SJCRH30 (cell line): ENCODE measurements around the gene ARHGEF6. TPM values are rescaled to one million over a fixed set of nuclear protein-coding genes. Genes with fewer than 3 reads are reported as not detected.

ENCODE experiments used
- DNase-seq, 2 experiments: peaks; one replicate each; pipeline ENCODE4 v3.0.0-alpha.2; 2015 to 2020
- H3K27ac ChIP-seq: fragments of 250-450 bp; sonication (Bioruptor Pico); 2 replicates; pipeline ENCODE4 v1.5.1; 2020; ENCODE audit warnings: mild to moderate bottlenecking, moderate library complexity
- H3K27me3 ChIP-seq: fragments of 250-450 bp; sonication (Bioruptor Pico); 2 replicates; pipeline ENCODE4 v1.5.1; 2020; ENCODE audit warnings: mild to moderate bottlenecking, moderate library complexity
- H3K36me3 ChIP-seq: fragments of 250-450 bp; sonication (Bioruptor Pico); 2 replicates; pipeline ENCODE4 v1.5.1; 2020; ENCODE audit warnings: mild to moderate bottlenecking, moderate library complexity
- H3K4me1 ChIP-seq: fragments of 250-450 bp; sonication (Bioruptor Pico); 2 replicates; pipeline ENCODE4 v1.5.1; 2020; ENCODE audit warnings: mild to moderate bottlenecking, moderate library complexity
- H3K4me3 ChIP-seq: fragments of 250-450 bp; sonication (Bioruptor Pico); 2 replicates; pipeline ENCODE4 v1.5.1; 2020; ENCODE audit warnings: mild to moderate bottlenecking, moderate library complexity
- H3K9me3 ChIP-seq: fragments of 250-450 bp; sonication (Bioruptor Pico); replicated peaks from 2 replicates; pipeline ENCODE4 v1.5.1; 2020; ENCODE audit warnings: mild to moderate bottlenecking, moderate library complexity
- total RNA-seq: library from RNA; depleted of rRNA; stranded (reverse); fragments of >200 nt; shearing (Covaris generic); gene quantifications from 2 replicates; pipeline ENCODE4 v1.2.3, GENCODE V29; 2014

ARHGEF6 gene
- total RNA-seq, 1 experiment from 2014 or later = 10.8 TPM

GRCh38 chrX:136768469-136769084 is 12.2 kb downstream of the ARHGEF6 start:
- Histone ChIP-seq H3K4me3 (no peak overlapping the region), H3K36me3 (no peaks in the 10 kb centered on the region), H3K27me3 (no peaks in the 10 kb centered on the region), H3K27ac (no peak overlapping the region), H3K9me3 (no peaks in the 10 kb centered on the region), H3K4me1 (peaks cover 7% of the 10 kb centered on the region)
- peak; percentile 31 to 53 for DNase-seq

- Histone ChIP-seq H3K27me3 (no peaks in the 10 kb centered on the region), H3K4me1 (peaks cover 7% of the 10 kb centered on the region), H3K36me3 (no peaks in the 10 kb centered on the region), H3K9me3 (no peaks in the 10 kb centered on the region), H3K27ac (peak overlapping the region; percentile 59), H3K4me3 (peak overlapping the region; percentile 77)
- DNase-seq = peak; percentile 60 to 66
Measured at GRCh38 chrX:136767104-136767941, 13.4 kb downstream of the ARHGEF6 start.

DNA sequence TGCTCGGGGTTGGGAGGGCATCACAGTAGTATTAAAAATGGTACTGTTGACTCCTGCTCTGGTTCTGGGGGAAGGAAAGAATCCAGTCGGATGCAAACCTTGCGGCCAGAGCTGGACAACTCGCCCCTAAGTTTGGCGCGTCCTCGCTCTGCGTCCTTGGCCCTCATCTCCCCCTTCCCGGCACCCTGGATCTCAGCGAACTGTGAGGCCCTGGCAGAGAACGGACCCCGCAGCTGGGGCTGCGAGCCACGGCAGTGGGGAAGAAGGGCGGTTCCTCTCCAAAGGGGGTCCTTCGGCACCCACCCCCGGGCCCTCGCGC is 14.0 kb downstream of the ARHGEF6 start:
- peak overlapping the region; percentile 59 for H3K27ac ChIP-seq

GRCh38 chrX:136765821-136766356 is 14.8 kb downstream of the ARHGEF6 start:
- Histone ChIP-seq H3K9me3 (no peaks in the 10 kb centered on the region), H3K36me3 (no peaks in the 10 kb centered on the region), H3K4me3 (peak overlapping the region; percentile 77), H3K27ac (peak overlapping the region; percentile 19), H3K27me3 (no peaks in the 10 kb centered on the region), H3K4me1 (peaks cover 7% of the 10 kb centered on the region)
- DNase-seq = peak; percentile 25 to 55

More for the DNA sequence above, 14.0 kb downstream of the ARHGEF6 start:
- no peaks in the 10 kb centered on the region for H3K9me3 ChIP-seq
- H3K4me1 ChIP-seq = peaks cover 7% of the 10 kb centered on the region
- H3K36me3 ChIP-seq = no peaks in the 10 kb centered on the region
- H3K27me3 ChIP-seq = no peaks in the 10 kb centered on the region
- H3K4me3 ChIP-seq = peak overlapping the region; percentile 77
- DNase-seq = peak in 1 of 2 experiments; percentile 31

- H3K4me1 ChIP-seq = peaks cover 7% of the 10 kb centered on the region
Measured at GRCh38 chrX:136764206-136764605, 16.5 kb downstream of the ARHGEF6 start.

DNA sequence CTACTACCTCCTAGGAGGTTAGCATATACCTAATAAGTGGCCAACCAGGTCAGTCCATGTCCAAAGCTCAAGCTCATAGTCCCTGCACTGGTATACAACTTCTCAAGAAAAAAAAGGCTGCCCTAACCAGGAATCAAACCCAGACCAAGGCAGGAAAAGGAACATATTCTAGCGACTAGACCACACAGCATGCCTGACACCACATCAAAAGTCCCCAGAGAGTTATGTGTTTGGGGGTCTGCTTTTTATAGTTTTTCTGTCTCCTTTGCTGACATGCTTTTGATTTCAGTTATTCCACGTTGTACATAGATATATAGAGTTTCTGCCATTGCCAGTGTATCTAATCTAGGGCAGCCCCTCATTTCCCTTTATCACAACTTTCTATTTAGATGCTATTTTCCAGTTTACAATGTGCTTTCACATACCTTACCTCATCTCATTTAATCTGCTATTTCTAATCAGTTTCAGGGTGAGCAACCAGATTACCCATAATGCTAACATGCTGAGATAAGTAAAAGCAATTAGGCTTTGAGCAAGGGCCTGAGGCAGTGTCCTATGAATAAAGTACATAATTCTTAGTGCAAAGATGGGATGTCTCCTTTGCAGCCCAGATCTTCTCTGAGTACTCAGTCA is 17.8 kb downstream of the ARHGEF6 start:
- no peaks in the 10 kb centered on the region for H3K27me3 ChIP-seq
- H3K27ac ChIP-seq = no peak overlapping the region
- no peaks in the 10 kb centered on the region for H3K9me3 ChIP-seq
- H3K4me1 ChIP-seq = peaks cover 7% of the 10 kb centered on the region
- H3K4me3 ChIP-seq = no peak overlapping the region
- H3K36me3 ChIP-seq = no peaks in the 10 kb centered on the region
- DNase-seq = no peak

More at GRCh38 chrX:136764206-136764605, 16.5 kb downstream of the ARHGEF6 start:
- Histone ChIP-seq H3K27me3 (no peaks in the 10 kb centered on the region), H3K4me3 (no peak overlapping the region), H3K36me3 (no peaks in the 10 kb centered on the region), H3K9me3 (no peaks in the 10 kb centered on the region), H3K27ac (no peak overlapping the region)
- no peak for DNase-seq

DNA sequence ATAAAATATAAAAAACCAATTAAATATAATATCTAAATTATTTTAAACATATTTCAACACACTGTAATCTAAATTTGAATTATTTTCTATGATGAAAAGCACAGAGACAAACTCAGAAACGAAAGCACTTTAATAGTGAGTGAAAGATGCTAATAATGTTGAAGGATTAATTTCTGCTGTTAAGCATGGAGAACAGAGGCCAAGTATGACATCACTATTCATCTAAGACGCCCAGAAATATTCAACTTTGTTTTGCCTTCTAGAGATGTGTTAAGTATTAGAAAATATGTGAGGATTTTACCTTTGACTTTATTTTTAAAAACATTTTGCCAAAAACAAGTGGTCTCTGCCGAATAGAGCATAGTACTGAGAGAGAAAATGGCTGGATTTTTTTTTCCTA is 19.3 kb downstream of the ARHGEF6 start:
- Histone ChIP-seq H3K9me3 (no peaks in the 10 kb centered on the region), H3K27me3 (no peaks in the 10 kb centered on the region), H3K27ac (no peak overlapping the region), H3K36me3 (no peaks in the 10 kb centered on the region), H3K4me3 (no peak overlapping the region), H3K4me1 (peaks cover 7% of the 10 kb centered on the region)
- no peak for DNase-seq

DNA sequence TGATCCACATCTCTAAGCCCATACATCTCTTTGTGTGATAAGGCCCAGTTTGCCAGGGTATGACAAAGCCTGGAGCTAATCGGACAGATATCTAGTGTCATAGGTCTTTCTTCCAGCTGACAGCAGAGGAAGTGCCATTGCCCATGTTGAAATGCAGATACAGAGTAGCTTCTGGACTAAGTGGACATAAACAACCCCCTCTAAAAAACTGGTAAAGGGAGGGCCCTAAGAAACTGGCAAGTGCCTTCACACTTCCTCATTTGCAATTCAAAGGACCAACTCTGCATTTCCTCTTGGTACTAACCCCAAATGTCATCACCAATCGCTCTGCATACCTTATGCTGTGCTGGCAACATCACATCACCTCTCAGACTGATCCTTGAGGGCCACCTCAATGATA is 20.8 kb downstream of the ARHGEF6 start:
- no peaks in the 10 kb centered on the region for H3K36me3 ChIP-seq
- no peaks in the 10 kb centered on the region for H3K9me3 ChIP-seq
- no peak for DNase-seq
- H3K27me3 ChIP-seq = no peaks in the 10 kb centered on the region
- H3K4me1 ChIP-seq = peaks cover 11% of the 10 kb centered on the region
- no peak overlapping the region for H3K4me3 ChIP-seq
- no peak overlapping the region for H3K27ac ChIP-seq

DNA sequence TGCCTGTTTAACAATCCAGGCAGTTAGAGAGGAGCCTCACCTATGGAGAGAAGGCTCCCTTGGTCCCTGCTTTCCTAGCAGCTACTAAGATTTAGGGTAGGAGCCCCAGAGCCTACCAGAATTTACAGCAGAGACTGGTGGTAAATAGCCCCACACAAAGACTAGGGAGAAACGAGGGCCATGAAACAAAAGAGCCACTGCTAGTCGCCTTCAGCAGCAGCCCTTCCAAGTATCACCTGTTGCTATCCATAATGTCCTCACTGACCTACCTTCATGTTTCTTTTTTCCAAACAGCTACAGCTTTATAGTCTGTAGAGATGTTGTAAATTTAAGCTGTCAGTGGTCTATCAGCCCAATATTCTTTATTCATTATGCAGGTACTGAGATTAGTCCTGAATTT is 25.3 kb downstream of the ARHGEF6 start:
- H3K4me1 ChIP-seq = peaks cover 23% of the 10 kb centered on the region
- H3K4me3 ChIP-seq = peak overlapping the region; percentile 12; the same call in 1 of the 2 replicates
- H3K36me3 ChIP-seq = no peaks in the 10 kb centered on the region
- peak; percentile 62 to 83 for DNase-seq
- no peaks in the 10 kb centered on the region for H3K9me3 ChIP-seq
- H3K27me3 ChIP-seq = no peaks in the 10 kb centered on the region
- H3K27ac ChIP-seq = peak overlapping the region; percentile 98

DNA sequence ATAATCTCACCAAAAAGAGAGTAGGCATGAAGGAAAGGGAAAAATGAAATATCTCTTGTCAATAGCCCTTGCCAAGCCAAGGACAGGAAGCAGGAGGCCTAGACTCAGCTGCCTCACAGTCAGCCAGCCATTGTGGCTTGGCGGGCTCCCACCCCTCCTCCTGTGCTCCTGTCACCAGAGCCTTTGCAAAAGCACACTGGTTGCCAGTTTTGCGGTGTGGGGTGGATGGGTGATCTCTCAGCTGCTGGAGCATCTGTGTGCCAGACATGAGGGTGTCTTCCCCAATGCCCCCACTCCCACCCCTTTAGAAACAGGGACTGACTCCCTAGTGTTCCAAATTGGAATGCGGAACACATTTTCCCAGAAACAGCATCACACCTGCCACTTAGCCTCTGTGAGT is 26.1 kb downstream of the ARHGEF6 start:
- Histone ChIP-seq H3K4me1 (peaks cover 23% of the 10 kb centered on the region), H3K4me3 (no peak overlapping the region; the same call in 1 of the 2 replicates), H3K27me3 (no peaks in the 10 kb centered on the region), H3K36me3 (no peaks in the 10 kb centered on the region), H3K9me3 (no peaks in the 10 kb centered on the region), H3K27ac (peak overlapping the region; percentile 98)
- peak; percentile 88 to 89 for DNase-seq

- no peak for DNase-seq
- H3K27ac ChIP-seq = no peak overlapping the region
- H3K4me3 ChIP-seq = no peak overlapping the region
- H3K36me3 ChIP-seq = no peaks in the 10 kb centered on the region
- peaks cover 23% of the 10 kb centered on the region for H3K4me1 ChIP-seq
- H3K27me3 ChIP-seq = no peaks in the 10 kb centered on the region
- H3K9me3 ChIP-seq = no peaks in the 10 kb centered on the region
Measured at GRCh38 chrX:136752796-136753195, 27.9 kb downstream of the ARHGEF6 start.

DNA sequence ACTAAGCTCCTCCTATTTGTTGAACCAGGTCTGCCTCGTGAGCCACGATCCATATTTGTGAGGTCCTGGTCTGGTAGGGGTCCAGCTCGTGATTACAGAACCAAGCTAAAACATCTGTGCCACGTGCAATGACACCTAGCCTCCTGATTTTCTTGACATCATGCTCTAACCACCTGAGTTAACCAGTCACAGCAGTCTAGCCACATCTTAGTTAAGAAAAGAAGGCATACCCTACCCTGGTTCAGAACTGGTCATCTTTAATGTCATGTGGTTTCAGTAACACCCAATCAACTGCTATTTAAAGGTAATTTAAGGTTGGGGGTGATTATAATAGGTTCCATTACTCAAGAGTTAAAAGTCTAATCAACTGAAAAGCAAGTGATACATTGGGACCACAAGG is 28.4 kb downstream of the ARHGEF6 start:
- Histone ChIP-seq H3K27me3 (no peaks in the 10 kb centered on the region), H3K27ac (no peak overlapping the region), H3K36me3 (no peaks in the 10 kb centered on the region), H3K9me3 (no peaks in the 10 kb centered on the region), H3K4me3 (no peak overlapping the region), H3K4me1 (peaks cover 23% of the 10 kb centered on the region)
- no peak for DNase-seq

GRCh38 chrX:136750364-136750763 is 30.4 kb downstream of the ARHGEF6 start:
- H3K4me1 ChIP-seq = peaks cover 18% of the 10 kb centered on the region
- no peaks in the 10 kb centered on the region for H3K9me3 ChIP-seq
- H3K36me3 ChIP-seq = no peaks in the 10 kb centered on the region
- no peak overlapping the region for H3K27ac ChIP-seq
- DNase-seq = no peak
- no peak overlapping the region for H3K4me3 ChIP-seq
- no peaks in the 10 kb centered on the region for H3K27me3 ChIP-seq

GRCh38 chrX:136747003-136747986 is 33.4 kb downstream of the ARHGEF6 start:
- Histone ChIP-seq H3K4me1 (peaks cover 5% of the 10 kb centered on the region; the same call in 1 of the 2 replicates), H3K36me3 (no peaks in the 10 kb centered on the region), H3K27ac (no peak overlapping the region), H3K9me3 (no peaks in the 10 kb centered on the region), H3K27me3 (no peaks in the 10 kb centered on the region), H3K4me3 (no peak overlapping the region)
- DNase-seq = no peak
